ENCODE measurements around the gene GALE.
A peak's percentile ranks its signal among the peaks of the same experiment; 100 is the strongest.
"Not testable (repeated sequence)": the region's sequence is repeated elsewhere in the genome, so short reads cannot be mapped to it uniquely, and the experiment has no call there.

The GALE gene

DNA sequence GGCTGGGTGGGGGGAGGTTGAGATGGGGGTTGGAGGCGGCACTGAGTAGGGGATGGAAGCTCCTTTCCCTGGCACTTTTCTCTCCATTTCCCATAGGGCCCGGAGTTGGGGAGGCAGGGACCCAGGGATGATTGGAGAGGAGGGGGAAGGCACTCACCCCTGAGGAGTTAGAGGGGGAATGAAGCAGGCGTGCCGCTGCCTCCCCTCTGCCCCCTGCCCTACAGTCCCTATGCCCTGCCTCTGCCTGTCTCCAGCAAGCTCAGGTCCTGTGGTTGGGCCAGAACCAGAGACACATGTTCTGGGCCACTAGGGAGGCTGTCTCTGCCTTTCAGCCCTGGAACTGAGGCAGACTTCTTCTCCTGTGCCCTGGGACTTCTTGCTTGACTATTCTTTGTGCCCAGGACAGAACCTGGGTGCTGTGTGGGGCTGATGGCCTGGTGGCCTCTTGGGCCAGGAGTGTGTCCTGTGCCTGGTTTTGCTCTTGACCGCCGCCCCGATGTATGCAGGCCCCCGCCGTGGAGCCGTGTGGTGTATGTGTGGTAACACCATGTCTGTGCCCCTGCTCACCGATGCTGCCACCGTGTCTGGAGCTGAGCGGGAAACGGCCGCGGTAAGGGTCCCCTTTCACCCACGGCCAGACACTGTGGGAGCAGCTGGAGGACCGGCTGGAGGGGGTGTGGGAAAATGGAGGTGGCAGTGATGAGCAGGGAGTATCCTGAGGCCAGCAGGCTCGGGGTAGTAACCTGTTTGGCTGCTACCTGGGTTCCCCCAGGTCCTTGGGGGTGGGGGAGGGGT is 8.2 kb downstream of the GALE start:
- DNase-seq (ENCODE audit: low read depth in 2 of 2) = no peak

DNA sequence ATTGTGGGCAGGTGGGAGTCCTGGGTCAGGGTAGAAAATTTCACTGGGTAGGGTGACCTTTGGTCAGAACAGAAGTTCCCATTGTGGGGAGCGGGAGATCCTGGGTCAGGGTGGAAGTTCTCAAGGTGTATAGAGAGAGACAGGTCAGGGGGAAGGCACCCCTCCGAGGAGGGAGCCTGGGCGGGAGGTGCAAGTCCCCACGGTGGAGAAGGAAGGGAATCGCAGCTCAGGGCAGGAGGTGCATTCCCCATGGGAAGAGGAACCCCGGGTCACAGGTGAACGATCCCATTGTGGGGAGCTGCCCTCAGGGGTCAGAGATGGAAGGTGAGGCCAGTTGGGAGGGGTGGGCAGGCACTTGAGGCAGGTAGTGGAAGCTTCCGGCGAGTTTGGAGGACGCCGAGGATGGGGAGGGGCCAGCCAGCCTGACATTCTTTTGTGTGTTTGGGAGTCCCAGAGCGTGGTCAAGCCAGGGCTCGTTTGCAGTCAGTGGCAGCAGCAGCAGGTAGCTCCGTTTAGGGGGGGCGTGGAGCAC is 9.0 kb downstream of the GALE start:
- no peak for DNase-seq (ENCODE audit: low read depth in 2 of 2)

DNA sequence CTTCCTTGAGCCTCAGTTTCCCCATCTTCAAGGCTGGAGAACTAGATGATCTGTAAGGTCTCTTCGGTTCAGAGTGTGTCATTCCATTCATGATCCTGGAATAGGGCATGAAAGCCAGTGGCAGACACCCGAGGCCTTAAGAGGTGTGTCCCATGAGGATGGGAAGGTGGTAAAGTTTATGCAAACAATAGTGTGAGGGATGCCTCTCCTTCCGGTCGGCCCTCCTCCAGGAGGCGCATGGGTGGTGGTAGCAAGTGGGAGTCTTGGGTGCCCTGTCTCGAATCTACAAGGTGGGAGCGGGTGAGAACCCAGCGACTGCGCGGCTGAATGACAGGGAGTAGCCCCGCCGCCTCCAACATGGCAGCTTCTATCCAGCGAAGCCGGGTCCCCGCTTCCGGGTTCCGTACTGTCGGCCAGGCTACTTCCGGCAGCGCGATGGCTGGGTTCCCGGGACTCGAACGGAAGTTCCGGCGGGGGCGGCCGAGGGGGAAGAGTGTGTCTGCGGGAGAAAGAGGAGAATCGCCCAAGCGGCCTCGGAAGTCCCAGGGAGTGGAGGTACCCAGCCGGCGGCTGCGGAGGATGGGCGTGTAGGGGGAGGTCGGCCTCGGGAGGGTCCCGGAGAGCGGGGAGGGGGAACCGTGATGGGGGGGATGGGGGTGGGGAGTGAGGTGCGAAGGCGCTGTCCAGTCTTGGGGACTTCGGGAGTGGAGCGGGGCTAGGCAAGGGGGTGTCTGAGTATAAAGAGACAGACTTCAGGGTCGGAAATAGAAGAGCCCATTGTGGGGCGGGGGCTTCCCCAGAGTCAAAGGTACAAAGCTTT is 9.6 kb downstream of the GALE start, which contains the start of gene LYPLA2:
Gene LYPLA2, plus strand, starts transcription at position 450 of the 820 bp plus-strand sequence. CDS start 1,538 bp downstream, outside the sequence.
- DNase-seq (ENCODE audit: low read depth in 2 of 2) = peak; percentile 53 to 74

DNA sequence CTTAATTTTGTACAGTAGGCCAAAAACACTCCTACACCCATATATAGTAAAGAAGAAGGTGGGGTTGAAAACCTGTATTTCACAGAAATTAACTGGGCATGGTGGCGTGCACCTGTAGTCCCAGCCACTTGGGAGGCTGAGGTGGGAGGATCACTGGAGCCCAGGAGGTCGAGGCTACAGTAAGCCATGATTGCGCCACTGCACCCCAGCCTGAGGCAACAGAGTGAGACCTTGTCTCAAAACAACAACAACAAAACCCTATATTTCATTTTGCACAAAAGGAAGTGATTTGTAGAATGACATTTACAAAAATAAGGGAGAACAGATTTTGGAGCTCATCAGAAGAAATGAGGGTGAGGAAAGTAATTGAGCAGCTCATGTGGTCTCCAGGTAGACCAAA is 11.9 kb downstream of the GALE start:
- DNase-seq (ENCODE audit: low read depth in 2 of 2) = no peak

DNA sequence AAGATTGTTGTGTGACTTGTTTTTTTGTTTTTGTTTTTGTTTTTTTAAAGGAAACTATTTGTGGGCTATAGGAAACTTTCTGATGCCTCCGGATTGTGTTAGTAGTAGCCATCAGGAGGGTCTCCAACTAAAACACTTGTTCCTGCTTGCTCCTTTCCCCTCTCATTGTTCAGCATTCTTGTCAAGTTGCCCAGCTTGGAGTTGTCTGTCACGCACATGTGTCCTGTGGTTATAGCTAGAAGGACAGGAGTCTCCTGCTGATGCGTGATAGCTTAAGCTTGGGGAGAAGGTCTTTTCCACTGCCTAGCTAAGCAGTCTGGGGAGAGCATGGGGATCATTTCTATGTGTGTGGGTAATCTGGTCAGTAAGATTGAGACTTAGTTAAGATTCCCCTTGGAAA is 12.9 kb downstream of the GALE start:
- DNase-seq (ENCODE audit: low read depth in 2 of 2) = no peak

DNA sequence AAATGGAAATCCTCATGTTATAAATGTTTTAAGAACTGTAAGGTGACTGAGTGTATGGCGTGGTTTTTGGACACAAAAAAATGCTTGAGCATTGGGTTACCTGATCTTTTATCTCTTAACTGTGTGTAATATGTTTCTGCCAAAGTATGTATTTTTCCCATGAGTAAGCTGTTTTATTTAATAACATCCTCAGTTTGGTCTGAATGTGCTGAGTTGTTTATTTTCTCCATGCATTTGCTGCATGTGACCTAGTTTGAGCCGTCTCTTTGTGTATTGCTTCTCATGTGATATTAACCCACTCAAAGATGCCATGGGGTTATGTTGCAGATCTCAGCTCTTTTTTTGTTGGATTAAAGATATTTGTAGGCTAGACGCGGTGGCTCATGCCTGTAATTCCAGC is 15.7 kb downstream of the GALE start:
- no peak for DNase-seq (ENCODE audit: low read depth in 2 of 2)

DNA sequence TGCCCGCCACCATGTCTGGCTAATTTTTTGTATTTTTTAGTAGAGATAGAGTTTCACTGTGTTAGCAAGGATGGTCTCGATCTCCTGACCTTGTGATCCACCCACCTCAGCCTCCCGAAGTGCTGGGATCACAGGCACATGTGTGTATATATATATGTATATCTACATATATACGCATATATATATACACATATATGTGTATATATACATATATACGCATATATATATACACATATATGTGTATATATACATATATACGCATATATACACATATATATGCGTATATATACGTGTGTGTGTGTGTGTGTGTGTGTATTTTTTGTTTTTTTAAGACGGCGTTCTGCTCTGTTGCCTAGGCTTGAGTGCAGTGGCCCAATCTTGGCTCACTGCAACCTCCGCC is 17.4 kb downstream of the GALE start:
- DNase-seq (ENCODE audit: low read depth in 2 of 2) = not testable (repeated sequence)

DNA sequence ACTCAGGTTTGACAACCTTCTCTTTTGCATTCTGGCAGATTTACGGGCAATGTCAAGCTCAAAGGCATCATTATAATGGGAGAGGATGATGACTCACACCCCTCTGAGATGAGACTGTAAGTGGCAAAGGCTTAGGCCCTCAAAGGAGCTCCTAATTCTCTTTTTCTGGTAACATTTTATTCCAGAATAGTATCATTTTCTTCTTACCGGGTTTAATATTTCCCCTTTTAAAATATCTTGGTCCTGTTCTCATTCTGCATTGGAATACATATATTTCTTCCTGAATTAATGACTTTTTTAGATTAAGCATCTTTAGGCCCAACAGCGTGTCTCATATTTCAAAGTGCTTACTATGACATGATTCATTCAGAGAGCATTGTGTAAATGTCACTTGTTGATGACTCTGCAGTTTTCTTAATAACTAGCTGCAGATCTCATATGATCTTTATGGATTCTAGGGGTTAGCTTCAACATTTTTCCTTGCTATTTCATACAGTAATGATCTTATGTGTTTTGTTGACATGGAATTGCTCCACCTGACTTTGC is 20.7 kb downstream of the GALE start:
- no peak for DNase-seq (ENCODE audit: low read depth in 2 of 2)

DNA sequence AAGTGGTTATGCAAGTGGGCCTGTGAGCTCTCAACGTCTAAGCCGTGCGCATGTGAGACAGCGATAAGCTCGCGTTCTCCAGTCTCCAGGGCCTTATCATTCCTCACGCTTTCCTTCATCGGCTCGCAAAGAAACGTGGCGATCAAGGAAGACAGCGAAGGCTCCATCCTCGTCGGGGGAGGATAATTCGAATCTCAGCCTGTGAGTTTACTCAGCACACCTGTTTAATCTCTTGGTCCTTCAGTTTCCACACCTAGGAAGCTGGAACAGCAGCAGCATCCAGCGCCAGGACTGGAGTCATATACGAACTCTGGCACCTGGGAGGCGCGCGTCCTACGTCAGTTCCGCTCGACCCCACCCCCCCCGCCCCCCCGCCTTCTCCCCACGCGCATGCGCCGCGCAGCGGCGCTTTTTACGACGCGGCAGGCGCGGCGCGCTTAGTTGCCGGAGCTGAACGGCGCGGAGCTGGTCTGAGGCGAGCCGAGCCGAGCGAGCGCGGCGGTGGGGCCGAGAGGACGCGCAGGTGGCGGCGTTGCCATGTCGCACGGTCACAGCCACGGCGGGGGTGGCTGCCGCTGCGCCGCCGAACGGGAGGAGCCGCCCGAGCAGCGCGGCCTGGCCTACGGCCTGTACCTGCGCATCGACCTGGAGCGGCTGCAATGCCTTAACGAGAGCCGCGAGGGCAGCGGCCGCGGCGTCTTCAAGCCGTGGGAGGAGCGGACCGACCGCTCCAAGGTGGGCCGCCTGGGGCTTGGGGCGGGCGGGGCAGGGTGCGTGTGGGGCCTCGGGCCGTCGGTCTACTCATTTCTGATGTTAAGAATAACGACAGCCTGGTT is 22.4 kb downstream of the GALE start, which contains the start of gene PITHD1:
Gene PITHD1, plus strand, starts transcription at position 440 of the 836 bp plus-strand sequence. Its CDS starts 98 bp downstream, at position 538.
- DNase-seq (ENCODE audit: low read depth in 2 of 2) = peak; percentile 48 to 56

DNA sequence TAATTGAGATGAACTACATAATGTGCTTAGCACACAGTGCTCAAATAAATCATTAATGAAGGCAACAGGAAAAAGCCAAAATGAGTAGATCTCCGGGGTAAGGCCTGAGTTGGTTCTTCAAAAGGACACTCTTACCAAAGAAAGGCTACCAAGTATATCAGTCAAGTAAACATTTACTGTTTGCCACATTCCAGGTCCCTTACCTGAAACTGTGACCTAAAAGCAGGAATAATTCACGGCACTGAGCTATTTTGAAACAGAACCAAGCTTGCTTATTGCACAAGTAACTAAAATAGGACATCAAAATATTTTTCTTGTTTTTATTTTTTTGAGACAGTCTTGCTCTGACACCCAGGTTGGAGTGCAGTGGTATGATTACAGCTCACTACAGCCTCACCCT is 24.3 kb downstream of the GALE start:
- DNase-seq (ENCODE audit: low read depth in 2 of 2) = no peak

DNA sequence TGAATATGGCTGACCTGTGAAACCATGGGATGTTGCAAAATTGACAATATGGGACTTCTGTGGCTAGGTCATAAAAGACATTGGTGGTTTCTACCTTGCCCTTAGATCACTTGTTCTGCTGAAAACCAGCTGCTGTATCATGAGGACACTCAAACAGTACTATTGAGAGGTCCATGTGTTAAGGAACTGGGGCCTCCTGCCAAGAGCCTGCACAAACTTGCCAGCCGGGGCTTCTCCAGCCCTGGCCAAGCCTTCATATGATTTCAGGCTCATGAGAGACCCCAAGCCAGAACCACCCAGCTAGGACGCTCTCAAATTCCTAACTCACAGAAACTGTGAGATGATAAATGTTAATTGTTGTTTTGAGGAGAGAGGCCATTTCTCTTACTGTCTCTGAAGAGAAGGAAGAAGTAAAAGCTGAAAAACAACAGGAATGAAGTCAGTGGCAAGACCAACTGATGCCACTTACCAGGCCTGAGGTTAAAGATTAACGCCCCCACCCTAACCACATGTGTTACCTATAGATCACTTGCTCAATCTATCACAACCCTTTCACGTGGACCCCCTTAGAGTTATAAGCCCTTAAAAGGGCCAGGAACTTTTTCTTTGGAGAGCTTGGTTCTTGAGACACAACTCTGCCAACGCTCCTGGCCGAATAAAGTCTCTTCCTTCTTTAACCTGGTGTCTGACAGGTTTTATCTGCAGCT is 26.2 kb downstream of the GALE start:
- no peak for DNase-seq (ENCODE audit: low read depth in 2 of 2)

DNA sequence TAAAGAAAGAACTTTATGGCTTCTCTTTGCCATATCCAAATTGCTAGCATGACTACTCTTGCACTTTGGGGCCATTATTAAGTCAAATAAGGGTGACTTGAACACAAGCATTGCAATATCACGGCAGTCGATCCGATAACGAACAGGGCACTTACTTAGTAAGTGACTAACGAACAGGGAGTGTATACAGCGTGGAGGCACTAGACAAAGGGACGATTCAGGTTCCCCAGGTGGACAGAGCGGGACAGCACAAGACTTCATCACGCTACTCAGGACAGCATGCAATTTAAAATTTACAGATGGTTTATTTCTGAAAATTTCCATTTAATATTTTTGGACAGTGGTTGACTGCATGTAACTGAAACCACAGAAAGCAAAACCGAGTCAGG is 27.7 kb downstream of the GALE start:
- no peak for DNase-seq (ENCODE audit: low read depth in 2 of 2)

DNA sequence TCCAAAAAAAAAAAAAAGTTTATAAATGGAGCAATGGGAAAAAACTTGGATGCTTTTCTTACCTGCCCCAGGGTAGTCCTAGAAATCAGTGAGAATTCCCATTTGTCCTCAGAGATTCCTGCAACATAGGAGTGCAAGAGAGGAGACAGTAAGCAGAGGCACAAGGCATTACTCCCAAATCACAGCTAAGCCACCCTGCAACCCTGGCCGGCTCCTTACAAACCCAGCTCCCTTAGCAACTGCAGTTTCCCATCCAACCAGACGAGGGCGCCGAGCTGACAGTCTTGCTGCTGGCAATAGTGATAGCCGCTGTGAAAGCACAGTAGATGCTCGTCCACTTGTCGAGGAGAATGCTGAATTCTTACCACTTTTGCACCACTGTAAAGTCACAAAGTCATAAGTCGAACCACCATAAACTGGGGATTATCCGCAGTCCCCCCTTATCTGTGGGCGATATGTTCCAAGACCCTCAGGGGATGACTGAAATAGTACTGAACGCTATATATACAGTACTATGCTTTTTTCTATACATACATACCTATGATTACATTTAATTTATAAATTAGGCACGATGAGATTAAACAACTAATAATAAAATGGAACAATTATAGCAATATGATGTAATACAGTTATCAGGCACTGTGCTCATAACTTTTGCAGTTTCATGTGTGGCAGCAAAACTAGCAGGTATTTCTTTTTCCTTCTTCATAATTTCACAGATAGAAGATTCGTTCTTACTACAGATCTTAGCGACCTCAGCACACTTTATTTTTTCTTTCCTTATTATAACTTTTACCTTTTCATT is 28.3 kb downstream of the GALE start:
- peak; percentile 66 to 78 for DNase-seq (ENCODE audit: low read depth in 2 of 2)

DNA sequence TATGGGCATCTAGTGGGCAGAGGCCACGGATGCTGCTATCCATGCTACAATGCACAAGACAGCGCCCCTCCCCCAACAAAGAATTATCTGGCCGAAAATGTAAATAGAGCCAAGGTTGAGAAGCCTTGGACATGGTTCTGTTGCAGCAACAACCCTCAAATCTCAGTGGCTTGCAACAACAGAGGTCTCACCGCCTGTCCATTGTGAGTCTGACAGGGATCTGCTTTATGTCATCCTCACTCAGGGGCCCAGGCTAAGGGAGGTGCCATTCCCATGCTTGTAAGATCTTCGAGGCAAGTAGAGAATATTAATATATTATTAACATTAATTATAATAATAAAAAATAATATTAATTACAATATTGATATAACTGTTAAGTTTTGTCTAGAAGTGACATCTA is 31.8 kb downstream of the GALE start:
- DNase-seq (ENCODE audit: low read depth in 2 of 2) = no peak

DNA sequence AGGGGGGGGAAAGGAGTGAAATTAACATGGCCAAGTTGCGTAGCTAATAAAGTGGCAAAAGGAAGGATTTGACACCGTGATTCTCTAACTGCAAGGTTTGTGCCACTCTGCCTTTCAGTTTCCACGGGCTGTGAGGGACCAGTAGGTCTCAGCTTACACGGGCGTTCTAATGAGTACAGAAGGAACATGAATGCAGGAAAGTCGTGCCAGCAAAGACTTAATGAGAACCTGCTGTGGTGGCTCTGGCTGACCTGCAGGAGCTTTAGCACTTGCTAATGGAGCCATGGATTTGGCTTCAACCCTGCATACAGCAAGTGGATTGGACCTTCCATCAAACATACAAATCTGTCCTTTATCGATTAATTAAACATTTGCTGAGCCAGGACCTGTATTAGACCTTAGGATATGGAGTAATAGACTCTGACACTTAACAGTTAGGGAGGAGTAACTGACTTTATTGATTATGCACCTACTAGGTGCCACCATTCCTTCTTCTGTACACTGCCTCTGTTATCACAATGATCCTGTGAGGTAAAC is 37.4 kb downstream of the GALE start:
- DNase-seq (ENCODE audit: low read depth in 2 of 2) = no peak

DNA sequence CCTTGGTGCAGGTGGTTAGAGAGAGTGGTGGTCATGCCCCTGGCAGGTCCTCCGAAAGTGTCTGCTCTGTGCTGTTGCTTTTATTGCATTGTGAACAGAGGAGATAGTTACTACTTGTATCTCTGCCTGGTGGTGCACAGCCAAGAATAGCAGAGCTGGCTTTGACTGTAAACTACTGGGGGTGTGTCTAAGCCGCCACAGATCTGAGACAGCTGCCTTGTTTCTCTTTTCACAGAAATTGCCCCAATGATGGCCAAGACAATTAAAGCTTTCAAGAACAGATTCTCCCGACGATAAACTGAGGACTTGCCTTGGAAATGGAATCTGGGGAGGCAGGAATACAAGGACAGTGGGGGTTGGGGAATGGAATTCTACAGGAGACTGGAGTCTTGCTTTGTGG is 41.3 kb downstream of the GALE start:
- DNase-seq (ENCODE audit: low read depth in 2 of 2) = no peak

DNA sequence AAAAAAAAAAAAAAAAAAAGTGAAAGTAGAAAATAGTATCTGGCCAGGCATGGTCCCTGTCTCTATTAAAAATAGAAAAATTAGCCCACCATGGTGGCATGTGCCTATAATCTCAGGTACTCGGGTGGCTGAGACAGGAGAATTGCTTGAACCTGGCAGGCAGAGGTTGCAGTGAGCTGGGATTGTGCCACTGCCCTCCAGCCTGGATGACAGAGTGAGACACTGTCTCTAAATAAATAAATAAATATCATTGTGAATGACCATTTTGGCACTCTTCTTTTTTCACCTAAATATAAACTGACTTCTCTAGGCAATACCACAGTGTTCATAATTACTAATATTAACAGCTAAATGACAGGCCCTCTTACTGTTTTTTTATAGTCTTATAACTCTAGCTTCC is 42.7 kb downstream of the GALE start:
- no peak for DNase-seq (ENCODE audit: low read depth in 2 of 2)

DNA sequence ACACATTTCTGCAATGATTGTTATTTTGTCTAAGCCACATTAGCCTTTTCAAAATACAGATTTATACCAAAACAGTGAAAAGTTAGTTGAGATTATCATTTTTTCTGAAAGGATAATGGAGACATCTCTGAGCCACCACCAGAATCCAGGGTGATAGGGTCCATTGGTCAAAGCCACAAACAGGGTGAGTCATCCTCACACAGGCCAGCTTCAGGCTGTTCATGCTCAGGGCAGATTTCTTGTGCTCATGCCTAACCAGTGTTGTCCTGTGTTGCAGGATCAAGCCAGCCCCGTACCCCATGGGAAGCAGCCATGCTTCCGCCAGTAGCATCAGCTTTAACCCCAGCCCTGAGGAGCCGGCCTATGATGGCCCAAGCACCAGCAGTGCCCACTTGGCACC is 43.9 kb downstream of the GALE start:
- DNase-seq (ENCODE audit: low read depth in 2 of 2) = no peak

DNA sequence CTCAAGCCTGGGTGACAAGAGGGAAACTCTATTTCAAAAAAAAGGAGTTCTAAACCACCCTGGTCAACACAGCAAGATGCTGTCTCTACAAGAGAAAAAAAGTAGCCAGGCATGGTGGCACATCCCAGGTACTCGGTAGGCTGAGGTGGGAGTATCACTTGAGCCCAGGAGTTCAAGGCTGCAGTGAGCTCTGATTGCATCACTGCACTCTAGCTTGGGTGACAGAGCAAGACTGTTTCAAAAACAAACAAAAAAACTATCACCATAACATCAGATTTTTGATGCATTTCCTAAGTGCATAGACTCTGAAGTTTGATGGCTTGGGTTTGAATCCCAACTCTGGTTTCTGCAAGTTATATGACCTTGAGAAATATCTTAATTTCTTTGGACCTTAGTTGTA is 47.6 kb downstream of the GALE start:
- no peak for DNase-seq (ENCODE audit: low read depth in 2 of 2)

DNA sequence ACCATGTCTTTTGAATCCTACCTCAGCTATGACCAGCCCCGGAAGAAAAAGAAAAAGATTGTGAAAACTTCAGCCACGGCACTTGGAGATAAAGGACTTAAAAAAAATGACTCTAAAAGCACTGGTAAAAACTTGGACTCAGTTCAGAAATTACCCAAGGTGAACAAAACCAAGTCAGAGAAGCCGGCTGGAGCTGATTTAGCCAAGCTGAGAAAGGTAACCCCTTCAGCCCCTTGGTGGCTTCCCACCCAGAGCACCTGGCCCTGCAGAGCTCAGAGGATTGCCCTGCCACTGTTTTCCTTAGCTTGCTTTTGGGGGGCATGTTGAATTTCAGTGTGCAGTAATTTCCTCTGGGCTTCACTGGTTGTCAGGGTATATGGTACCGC is 48.7 kb downstream of the GALE start:
- DNase-seq (ENCODE audit: low read depth in 2 of 2) = no peak
